Transverse colon (tissue), 4 donors: ENCODE results near the gene CDK1.

Experiments used
- POLR2A ChIP-seq: fragments of 450-650 bp; IDR thresholded peaks from one replicate; pipeline ENCODE4 v1.6.1; 2016; ENCODE audit warnings: antibody characterized with exemption, mild to moderate bottlenecking, moderate library complexity
- POLR2AphosphoS5 ChIP-seq, 3 donors: sonication (generic); formaldehyde crosslinking; IDR thresholded peaks; one replicate each; pipeline ENCODE4 v1.6.1; 2016; ENCODE audit warnings: antibody characterized with exemption in 3 of 3
- TF ChIP-seq, protein P1 (sequence below), 5 experiments: fragments of 200-600 bp in 3 of 5; fragments of 450-650 bp in 2 of 5; sonication (generic) in 3 of 5; IDR thresholded peaks; 1 replicate in 2 of 5; 2 replicates in 3 of 5; pipeline ENCODE4 v1.5.1; 2016 to 2017; ENCODE audit warnings: antibody characterized with exemption in 5 of 5, inconsistent platforms in 3 of 5, mild to moderate bottlenecking in 2 of 5, moderate library complexity in 1 of 5

DNA sequence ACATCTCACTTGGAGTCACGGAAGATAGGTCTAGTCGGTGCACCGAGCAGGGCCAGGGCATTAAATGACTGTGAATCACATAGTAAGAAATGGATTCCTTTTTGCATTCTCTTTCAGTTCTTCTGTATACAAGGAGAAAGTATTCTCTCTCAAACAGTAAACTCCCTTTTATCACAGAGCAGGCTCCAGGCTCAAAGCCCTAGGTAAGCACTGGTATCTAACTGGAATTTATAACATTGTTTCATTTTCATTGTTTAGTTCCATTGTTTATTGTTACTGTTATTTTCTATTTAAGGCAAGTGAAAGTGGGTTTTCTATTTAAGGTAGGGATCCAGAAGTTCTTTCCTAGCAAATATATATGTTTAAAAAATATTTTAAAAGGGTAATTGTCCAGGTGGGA, 44.1 kb upstream of the CDK1 start:
- TF ChIP-seq, protein P1, sequence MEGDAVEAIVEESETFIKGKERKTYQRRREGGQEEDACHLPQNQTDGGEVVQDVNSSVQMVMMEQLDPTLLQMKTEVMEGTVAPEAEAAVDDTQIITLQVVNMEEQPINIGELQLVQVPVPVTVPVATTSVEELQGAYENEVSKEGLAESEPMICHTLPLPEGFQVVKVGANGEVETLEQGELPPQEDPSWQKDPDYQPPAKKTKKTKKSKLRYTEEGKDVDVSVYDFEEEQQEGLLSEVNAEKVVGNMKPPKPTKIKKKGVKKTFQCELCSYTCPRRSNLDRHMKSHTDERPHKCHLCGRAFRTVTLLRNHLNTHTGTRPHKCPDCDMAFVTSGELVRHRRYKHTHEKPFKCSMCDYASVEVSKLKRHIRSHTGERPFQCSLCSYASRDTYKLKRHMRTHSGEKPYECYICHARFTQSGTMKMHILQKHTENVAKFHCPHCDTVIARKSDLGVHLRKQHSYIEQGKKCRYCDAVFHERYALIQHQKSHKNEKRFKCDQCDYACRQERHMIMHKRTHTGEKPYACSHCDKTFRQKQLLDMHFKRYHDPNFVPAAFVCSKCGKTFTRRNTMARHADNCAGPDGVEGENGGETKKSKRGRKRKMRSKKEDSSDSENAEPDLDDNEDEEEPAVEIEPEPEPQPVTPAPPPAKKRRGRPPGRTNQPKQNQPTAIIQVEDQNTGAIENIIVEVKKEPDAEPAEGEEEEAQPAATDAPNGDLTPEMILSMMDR (IDR thresholded peaks at IDR 0.05), result no peak
- TF ChIP-seq POLR2A, result no peak
- no peak for TF ChIP-seq POLR2AphosphoS5 (IDR thresholded peaks at IDR 0.05)
